Measurements from ENCODE around the gene ZNF605.
A peak's percentile ranks its signal among the peaks of the same experiment; 100 is the strongest.
"Not testable (repeated sequence)": the region's sequence is repeated elsewhere in the genome, so short reads cannot be mapped to it uniquely, and the experiment has no call there.

ZNF605 gene

GRCh38 chr12:132904718-132905328 lies 51.3 kb downstream of the ZNF605 start:
- DNase-seq (ENCODE audit: low read depth): peak; percentile 82

GRCh38 chr12:132899033-132899432 lies 57.1 kb downstream of the ZNF605 start:
- no peak for DNase-seq (ENCODE audit: low read depth)

- no peak for DNase-seq (ENCODE audit: low read depth)
Observed at GRCh38 chr12:132888852-132889251, 67.3 kb downstream of the ZNF605 start.

GRCh38 chr12:132887513-132888351 lies 68.4 kb downstream of the ZNF605 start, which contains the start of gene CHFR:
Gene CHFR, minus strand, starts transcription at chr12:132887605. Its CDS starts 277 bp downstream, at chr12:132887328.
- peak; percentile 91 for DNase-seq (ENCODE audit: low read depth)

GRCh38 chr12:132886529-132887477 lies 69.3 kb downstream of the ZNF605 start:
- no peak for DNase-seq (ENCODE audit: low read depth)

GRCh38 chr12:132881818-132882217 lies 74.3 kb downstream of the ZNF605 start:
- no peak for DNase-seq (ENCODE audit: low read depth)

GRCh38 chr12:132874620-132875019 lies 81.5 kb downstream of the ZNF605 start:
- DNase-seq (ENCODE audit: low read depth): not testable (repeated sequence)

GRCh38 chr12:132874175-132874574 lies 81.9 kb downstream of the ZNF605 start:
- DNase-seq (ENCODE audit: low read depth): no peak

GRCh38 chr12:132873724-132874123 lies 82.4 kb downstream of the ZNF605 start:
- no peak for DNase-seq (ENCODE audit: low read depth)

GRCh38 chr12:132872975-132873421 lies 83.1 kb downstream of the ZNF605 start:
- no peak for DNase-seq (ENCODE audit: low read depth)

GRCh38 chr12:132872073-132872855 lies 83.8 kb downstream of the ZNF605 start:
- no peak for DNase-seq (ENCODE audit: low read depth)

GRCh38 chr12:132869551-132869950 lies 86.6 kb downstream of the ZNF605 start:
- DNase-seq (ENCODE audit: low read depth): no peak
